Jurkat, Clone E6-1 (cell line): ENCODE results near the gene EBI3.
"Not testable (repeated sequence)": the region's sequence is repeated elsewhere in the genome, so short reads cannot be mapped to it uniquely, and the experiment has no call there.

Source experiments
- DNase-seq: peaks from one replicate; pipeline ENCODE4 v3.0.0-alpha.2; 2011; ENCODE audit warnings: low read depth, low spot score
- H3K4me3 ChIP-seq: 2 replicates; pipeline ENCODE4 v1.5.1; 2011; ENCODE audit warnings: mild to moderate bottlenecking, low read length, control low read depth, moderate library complexity

The EBI3 gene

DNA sequence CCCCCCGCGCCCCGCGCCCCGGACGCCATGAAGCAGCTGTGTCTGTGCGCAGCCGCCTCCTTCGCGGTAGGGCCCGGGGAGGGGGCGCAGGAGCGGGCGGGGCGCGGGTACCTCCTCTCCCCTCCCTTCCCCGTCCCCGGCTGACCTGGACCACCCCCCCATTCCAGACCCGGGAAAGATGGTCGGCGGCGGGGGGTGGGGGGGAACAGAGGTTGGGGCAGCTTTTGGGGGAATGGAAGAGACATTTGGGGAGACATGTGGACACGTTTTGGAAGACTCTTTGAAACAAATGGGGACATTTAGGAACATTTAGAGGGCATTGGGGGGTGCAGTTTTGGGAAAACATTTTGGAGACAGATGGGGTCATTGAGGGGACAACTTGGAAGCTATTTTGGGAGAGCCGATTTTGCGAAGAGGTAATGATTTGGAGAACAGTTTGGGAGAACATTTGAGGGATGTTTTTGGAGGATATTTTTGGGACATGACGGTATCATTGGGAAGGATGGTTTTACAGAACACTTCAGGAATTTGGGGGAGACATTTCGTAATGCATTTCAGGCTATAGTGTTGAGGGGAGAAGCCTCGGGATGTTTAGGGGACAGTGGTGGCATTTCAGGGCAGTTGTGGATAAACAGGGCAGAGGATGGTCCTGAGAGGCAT lies 30.7 kb upstream of the EBI3 start:
- H3K4me3 ChIP-seq: no peak overlapping the region
- DNase-seq: no peak

DNA sequence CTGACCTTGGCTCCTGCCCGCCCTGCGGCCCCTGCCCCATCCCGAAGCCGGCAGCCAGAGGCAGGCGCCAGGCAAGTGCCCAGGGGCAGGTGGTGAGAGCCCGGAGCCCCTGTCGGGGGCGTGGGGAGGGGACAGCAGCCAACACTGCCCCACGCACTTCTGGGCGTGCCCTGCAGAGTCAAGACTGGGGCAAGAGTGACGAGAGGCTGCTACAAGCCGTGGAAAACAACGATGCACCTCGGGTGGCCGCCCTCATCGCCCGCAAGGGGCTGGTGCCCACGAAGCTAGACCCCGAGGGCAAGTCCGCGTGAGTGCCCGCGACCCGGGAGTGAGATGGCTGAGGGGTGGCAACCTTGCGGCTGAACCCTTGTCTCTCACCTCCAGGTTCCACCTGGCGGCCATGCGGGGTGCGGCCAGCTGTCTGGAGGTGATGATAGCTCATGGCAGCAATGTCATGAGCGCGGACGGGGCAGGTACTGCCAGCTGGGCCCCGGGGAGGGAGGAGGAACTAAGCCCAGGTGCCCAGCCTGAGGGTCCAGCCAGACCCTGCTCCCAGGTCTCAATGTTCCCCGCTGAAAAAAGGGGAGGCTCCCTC lies 29.5 kb upstream of the EBI3 start:
- no peak for DNase-seq
- H3K4me3 ChIP-seq: no peak overlapping the region

GRCh38 chr19:4200940-4201542 lies 28.3 kb upstream of the EBI3 start:
- H3K4me3 ChIP-seq: no peak overlapping the region
- no peak for DNase-seq

DNA sequence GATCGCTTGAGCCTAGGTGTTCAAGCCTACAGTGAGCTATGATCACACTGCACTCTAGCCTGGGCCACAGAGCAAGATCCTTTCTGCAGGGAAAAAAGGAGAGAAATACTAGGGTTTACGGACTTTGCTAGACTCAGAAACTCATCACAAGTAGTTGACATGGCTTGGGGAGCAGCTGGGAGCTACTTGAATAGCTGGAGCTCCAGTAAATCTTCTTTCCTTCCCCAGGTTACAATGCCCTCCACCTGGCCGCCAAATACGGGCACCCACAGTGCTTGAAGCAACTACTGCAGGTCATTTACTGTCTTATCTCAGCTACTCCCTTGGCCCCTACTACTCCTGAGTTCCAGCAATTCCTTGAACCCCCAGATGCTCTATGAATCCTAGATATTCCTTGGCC lies 27.5 kb upstream of the EBI3 start:
- H3K4me3 ChIP-seq: no peak overlapping the region

DNA sequence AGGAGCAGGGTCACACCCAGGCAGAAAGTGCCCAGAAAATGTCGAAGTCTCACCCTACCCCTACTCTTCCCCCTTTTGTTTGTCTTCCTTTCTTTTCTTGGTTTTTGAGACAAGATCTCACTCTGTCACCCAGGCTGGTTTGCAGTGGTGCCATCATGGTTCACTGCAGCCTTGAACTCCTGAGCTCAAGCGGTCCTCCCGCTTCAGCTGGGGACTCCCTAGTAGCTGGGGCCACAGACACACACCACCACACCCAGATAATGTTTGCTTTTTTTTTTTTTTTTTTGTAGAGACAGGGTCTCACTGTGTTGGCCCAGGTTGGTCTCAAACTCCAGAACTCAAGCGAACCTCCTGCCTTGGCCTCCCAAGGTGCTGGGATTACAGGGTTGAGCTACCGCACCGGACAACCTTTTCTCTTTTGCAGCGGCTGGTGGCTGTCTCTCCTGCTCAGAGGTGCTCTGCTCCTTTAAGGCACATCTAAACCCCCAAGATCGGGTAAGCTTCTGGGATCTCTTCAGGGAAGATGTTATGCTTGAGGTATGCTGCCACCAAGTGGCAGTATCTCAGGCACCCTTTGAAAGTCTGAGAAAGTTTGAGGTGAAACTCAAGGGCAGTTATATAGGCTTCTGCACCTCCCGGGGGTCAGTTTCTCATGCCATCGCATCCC lies 22.4 kb upstream of the EBI3 start:
- H3K4me3 ChIP-seq: no peak overlapping the region
- DNase-seq: peak; percentile 23

More for the DNA sequence above, 27.5 kb upstream of the EBI3 start:
- no peak for DNase-seq

- no peak for DNase-seq
- H3K4me3 ChIP-seq: no peak overlapping the region
These were observed 20.8 kb upstream of the EBI3 start for GRCh38 chr19:4208385-4209094.

DNA sequence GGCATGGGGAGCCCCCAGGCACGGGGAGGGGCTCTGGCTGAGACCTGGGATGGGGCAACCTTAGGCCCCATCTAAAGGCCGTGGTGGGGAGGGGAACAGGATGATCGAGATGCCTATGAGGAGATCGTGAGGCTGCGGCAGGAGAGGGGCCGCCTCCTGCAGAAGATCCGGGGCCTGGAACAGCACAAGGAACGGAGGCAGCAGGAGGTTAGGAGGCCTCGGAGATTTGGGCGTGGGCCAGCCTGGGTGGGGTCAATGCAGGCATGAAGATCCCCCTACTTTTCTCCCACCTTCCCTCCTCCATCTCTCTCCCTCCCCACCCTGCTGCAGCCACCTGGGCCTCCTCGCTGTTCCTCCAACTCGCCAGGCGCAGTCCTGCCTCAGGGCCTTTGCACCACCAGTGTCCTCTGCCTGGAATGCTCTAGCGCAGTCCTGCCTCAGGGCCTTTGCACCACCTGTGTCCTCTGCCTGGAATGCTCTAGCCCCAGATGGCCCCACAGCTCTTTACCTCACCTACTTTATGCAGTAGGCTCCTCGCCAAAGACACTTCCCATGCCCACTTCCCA lies 19.1 kb upstream of the EBI3 start:
- H3K4me3 ChIP-seq: no peak overlapping the region
- no peak for DNase-seq

DNA sequence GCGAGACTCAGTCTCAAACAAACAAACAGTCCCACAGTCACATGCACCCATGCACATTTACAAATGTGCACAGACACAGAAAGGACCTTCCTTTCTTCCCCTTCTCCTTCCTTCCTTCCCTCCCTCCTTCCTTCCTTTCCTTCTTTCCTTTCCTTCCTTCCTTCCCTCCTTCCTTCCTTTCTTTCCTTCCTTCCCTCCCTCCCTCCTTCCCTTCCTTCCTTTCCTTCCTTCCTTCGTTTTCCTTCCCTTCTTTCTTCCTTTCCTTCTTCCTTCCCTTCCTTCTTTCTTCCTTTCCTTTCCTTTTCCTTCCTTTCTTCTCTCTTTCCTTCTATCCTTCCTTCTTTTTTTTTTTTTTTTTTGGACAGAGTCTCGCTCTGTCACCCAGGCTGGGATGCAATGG lies 16.2 kb upstream of the EBI3 start:
- no peak for DNase-seq
- H3K4me3 ChIP-seq: no peak overlapping the region

DNA sequence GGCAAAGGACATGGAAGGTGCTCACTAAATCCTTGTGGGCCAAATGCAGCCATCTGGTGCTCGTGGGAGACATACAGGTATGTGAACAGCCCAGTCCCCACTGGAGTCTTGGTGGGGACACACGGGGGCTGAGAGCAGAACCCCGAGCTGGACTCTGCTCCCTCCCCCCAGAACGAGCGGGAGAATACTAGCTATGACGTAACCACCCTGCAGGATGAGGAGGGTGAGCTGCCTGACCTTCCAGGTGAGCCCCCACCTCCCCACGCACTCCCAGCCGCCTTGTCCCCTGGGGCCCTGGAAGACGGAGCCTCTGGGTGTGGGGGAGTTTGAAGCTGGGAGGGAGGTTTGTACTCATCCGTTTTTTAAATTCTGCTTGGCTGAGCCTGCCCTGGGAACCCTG lies 13.5 kb upstream of the EBI3 start:
- H3K4me3 ChIP-seq: no peak overlapping the region
- DNase-seq: no peak

DNA sequence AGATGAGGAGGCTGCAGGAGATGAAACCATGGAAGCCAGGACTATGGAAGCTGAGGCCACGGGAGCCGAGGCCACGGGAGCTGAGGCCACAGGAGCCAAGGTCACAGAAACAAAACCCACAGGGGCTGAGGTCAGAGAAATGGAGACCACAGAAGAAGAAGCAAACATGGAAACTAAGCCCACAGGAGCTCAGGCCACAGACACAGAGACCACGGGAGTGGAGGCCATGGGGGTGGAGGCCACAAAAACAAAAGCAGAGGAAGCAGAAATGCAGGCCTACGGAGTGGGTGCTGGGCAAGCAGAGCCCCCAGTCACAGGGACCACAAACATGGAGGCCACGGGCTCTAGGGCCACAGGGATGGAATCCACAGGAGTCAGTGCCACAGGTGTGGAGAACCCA lies 12.5 kb upstream of the EBI3 start:
- H3K4me3 ChIP-seq: no peak overlapping the region
- no peak for DNase-seq

DNA sequence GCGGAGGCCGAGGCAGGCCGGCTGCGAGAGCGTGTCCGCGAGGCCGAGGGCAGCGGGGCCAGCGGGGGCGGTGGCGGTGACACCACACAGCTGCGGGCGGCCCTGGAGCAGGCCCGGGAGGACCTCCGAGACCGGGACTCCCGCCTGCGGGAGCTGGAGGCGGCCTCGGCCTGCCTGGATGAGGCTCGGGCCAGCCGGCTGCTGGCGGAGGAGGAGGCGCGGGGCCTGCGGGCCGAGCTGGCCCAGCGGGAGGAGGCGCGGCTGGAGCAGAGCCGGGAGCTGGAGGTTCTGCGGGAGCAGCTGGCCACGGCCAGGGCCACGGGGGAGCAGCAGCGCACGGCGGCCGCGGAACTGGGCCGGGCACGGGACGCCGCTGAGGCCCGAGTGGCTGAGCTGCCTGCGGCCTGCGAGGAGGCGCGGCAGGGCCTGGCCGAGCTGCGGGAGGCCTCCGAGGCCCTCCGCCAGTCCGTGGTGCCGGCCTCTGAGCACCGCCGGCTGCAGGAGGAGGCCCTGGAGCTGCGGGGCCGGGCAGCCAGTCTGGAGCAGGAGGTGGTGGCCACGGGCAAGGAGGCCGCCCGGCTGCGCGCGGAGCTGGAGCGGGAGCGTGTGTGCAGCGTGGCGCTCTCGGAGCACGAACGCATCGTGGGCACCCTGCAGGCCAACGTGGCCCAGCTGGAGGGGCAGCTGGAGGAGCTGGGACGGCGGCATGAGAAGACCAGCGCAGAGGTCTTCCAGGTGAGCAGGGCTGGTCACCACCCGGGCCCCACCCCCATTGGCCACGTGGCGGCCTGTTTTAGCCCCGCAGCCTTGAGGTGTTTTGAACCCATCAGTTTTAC lies 11.7 kb upstream of the EBI3 start:
- no peak overlapping the region for H3K4me3 ChIP-seq
- no peak for DNase-seq

DNA sequence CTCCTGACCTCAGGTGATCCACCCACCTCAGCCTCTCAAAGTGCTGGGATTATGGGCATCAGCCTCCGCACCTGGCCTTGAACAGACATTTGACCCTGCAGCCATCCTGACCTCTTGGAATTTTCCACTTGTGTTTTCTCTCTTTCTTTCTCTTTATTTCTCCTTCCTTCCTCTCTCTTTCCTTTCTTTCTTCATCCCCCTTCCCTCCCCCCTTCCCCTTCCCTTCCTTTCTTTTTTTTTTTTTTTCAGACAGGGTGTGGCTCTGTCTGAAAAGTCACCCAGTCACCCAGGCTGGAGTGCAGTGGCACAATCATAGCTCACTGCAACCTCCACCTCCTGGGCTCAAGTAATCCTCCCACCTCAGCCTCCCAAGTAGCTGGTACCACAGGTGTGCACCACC lies 10.8 kb upstream of the EBI3 start:
- H3K4me3 ChIP-seq, DNase-seq: not testable (repeated sequence)

- no peak for DNase-seq
These were observed 9.1 kb upstream of the EBI3 start for GRCh38 chr19:4220188-4220587.

DNA sequence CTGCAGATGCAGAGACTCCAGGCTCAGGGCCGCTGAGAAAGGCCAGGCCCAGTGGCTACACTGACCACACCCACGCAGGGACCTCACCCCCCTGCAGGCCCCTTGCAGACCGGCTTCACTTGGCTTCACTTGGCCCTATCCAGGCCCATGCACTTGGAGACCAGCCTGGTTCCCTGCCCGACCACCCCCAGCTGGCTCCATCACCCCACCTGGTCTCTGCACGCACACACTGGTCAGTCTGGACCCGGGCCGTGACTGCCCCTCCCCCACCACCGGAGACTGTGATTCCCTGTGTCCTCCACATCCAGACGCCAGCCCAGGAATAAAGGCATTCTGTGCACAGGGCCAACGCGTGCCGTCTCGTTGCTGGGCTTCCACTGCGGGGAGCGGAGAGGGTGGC lies 4.9 kb upstream of the EBI3 start:
- no peak overlapping the region for H3K4me3 ChIP-seq
- DNase-seq: no peak

More at GRCh38 chr19:4220188-4220587, 9.1 kb upstream of the EBI3 start:
- H3K4me3 ChIP-seq: no peak overlapping the region

DNA sequence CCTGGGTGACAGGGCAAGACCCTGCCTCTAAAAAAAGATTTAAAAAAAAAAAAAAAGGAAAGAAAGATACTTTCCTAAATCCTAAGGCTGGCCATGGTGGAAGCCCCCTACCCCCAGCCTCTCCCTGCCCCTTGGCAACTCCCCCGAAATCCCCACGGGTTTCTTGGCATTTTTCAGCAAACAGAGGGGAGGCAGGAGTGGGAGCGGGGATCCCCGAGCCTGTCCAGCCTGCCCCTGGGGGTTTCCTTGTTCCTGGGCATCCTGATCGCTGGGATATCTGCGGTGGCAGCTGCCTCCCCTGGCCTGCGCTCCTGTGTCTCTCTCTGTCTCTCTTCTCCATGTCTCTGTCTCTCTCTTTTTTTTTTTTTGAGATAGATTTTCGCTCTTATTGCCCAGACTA lies 3.4 kb upstream of the EBI3 start:
- no peak overlapping the region for H3K4me3 ChIP-seq

GRCh38 chr19:4227771-4228170 lies 1.6 kb upstream of the EBI3 start:
- no peak overlapping the region for H3K4me3 ChIP-seq
- no peak for DNase-seq

More for the DNA sequence above, 3.4 kb upstream of the EBI3 start:
- DNase-seq: no peak

DNA sequence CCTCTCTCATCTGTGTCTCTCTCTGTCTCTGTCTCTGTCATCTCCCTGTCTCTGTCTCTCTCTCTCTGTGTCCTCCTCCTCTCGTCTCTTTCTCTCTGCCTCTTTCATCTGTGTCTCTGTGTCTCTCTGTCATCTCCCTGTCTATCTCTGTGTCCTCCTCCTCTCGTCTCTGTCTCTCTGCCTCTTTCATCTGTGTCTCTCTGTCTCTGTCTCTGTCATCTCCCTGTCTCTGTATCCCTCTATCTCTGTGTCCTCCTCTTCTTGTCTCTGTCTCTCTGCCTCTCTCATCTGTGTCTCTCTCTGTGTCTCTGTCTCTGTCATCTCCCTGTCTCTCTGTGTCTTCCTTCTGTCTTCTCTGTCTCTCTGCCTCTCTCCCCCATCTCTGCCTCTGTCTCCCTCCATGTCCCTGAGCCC lies 551 bp upstream of the EBI3 start:
- DNase-seq: no peak
- no peak overlapping the region for H3K4me3 ChIP-seq

DNA sequence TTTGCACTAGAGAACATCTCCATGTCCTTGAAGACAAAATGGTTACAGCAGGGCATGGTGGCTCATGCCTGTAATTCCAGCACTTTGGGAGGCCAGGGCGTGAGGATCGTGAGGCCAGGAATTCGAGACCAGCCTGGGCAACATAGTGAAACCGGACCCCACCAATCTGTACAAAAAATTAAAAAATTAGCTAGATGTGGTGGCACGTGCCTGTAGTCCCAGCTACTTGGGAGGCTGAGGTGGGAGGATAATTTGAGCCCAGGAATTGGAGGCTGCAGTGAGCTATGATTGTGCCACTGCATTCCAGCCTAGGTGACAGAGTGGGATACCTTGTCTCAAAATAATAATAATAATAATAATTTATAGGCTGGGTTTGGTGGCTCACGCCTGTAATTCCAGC lies 914 bp downstream of the EBI3 start:
- DNase-seq: not testable (repeated sequence)

DNA sequence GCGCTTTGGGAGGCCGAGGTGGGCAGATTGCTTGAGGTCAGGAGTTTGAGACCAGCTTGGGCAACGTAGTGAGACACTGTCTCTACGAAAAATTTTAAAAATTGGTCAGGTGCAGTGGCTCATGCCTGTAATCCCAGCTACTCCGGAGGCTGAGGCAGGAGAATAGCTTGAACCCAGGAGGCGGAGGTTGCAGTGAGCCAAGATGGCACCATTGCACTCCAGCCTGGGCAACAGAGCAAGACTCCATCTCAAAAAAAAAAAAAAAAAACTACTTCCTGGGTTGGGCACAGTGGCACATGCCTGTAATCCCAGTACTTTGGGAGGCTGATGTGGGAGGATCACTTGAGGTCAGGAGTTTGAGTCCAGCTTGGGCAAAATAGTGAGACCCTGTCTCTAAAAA lies 2.2 kb downstream of the EBI3 start:
- not testable (repeated sequence) for H3K4me3 ChIP-seq, DNase-seq

More for the DNA sequence above, 914 bp downstream of the EBI3 start:
- H3K4me3 ChIP-seq: not testable (repeated sequence)
